GM15510 (cell line): ENCODE results near the gene MFAP2.

ENCODE experiments used
- POLR2A ChIP-seq: IDR thresholded peaks from 3 replicates; pipeline ENCODE4 v1.6.1; 2011; ENCODE audit warnings: borderline replicate concordance; ENCODE audit not compliant: insufficient read length; ENCODE audit errors: extremely low read depth

MFAP2 gene

DNA sequence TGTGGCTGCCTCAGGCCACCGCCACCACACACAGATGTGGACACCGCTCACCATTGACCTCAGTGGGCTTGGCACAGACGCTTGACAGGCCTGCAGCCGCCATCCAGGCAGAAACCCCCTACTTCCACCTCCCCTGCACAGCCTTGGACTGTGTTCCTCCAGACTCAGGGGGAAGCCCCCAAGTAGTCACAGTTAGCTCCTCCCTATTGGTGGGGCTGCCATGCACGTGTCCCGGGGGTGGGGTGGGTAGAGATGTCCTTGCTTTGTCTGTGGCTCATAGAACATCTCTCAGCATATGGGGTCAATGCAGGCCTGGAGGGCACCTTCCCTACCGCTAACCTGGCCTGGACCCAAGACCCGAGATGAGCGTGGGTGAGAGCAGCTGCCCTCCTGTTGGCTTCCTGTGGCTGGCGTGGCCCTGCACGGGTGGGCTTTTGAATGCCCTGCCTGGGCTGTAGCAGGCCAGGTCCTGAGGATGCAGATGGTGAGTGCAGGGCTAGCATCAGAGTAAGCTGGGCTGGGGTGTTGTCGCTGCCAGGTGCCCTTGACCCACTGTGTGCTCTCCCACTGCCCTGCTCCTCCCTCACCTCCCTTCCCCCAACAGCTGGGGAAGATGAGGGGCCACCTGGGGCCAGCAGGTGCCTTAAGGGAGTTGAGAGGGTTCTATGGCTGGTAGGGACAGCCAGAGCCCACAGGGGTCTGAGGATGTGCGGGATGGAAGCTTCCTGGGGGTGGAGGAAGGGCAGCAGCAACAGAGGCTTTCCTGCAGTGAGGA is 52.5 kb downstream of the MFAP2 start:
- TF ChIP-seq POLR2A: no peak

- no peak for TF ChIP-seq POLR2A
These were observed 53.2 kb downstream of the MFAP2 start for GRCh38 chr1:16927256-16927655.

DNA sequence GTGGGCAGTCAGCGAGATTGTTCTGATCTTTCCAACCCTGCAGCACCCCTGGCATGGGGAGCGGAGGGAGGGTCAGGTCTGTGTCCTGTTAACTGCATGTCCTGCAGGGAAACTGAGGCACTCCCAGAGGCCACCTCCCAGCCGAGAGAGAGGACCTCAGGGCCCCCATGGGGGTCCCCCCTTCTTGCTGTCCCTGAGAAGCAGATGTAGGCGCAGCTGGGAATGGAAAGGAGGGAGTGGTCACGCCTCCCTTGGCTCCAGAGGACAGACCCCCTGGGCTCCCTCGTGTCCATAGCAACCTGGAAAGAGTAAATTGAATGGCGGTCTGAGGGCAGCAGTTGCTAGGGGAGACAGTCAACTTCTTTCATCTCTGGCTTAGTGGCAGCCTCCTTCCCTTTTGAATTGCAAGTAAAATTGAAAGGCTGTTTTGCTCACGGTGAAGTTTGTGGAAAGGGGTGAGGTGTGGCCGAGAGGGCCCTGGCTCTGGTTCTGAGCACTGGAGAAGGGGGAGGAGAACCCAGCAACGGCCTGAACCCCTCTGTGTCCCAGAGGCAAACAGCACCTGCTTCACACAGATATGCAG is 53.8 kb downstream of the MFAP2 start:
- no peak for TF ChIP-seq POLR2A

DNA sequence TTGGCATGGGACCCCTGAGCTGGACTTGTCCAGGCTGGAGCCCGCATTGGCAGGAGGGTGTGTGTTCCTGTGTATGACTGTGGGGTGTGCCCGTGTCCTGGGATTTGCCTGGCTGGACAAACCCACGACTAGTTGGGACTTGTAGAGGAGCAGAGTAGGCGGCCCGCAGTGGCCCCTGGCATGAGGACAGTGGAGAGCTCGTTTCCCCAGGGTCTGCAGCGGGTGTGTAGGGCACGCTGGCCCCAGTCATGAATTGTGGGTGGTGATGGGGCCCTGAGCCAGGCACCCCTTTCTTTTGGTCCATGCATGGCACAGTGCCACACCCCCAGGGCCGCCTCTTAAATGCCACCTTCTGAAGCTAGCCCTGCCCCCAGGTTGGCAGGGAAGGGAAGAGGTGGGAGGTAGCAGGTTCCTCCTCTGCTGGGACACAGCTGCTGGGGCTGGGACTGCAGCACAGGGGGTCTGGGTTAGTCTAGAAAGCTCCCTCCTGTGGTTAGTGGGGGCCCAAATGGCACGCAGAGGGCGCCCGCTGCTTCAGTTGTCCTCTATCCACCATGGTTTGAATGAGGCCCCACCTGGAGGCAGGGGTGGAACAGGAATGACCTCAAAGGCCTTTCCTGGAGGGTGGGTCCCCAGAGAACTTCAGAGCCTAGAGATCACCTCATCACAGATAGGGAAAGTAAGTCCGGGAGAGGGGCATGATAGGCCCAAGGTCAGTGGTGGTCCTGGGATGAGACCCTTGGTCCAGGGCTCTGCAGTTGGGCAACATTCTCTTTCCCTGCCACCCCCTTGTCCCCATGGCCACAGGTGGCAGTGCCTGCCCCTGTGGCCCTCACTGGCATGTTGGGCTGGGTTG is 54.6 kb downstream of the MFAP2 start:
- TF ChIP-seq POLR2A: no peak

DNA sequence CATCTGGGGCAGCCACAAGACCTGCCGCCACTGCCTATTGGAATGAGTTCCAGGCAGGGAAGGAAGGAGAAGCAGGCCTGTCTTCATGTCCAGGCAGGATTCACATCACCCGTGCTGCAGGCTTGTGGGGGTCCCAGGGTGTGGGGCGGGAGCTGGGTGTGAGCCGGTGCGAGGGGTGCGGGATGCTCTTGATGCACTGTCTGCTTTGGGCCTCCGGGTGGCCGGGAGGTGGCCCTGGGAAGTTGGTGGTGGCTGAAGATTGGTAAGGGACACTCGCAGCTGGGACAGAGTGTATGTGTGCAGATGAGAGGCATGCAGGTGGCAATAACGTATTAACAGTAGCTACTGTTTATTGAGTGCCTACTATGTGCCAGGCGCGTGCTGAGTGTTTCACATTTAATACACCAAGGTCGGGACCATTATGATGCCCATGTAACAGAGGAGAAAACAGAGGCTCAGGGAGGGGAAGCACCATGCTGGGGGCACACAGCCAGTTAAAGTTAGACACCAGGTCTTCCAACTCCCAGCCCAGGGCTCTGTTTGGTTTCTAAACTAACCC is 55.4 kb downstream of the MFAP2 start:
- no peak for TF ChIP-seq POLR2A
